Karpas-422 (cell line): ENCODE results near the gene SYNDIG1L. TPM values are rescaled to one million over a fixed set of nuclear protein-coding genes. Genes with fewer than 3 reads are reported as not detected.

Experiments used
- DNase-seq: peaks from one replicate; pipeline ENCODE4 v3.0.0-alpha.2; 2015
- H2AFZ ChIP-seq: fragments of 200-600 bp; sonication (generic); 2 replicates; pipeline ENCODE4 v1.6.1; 2014; ENCODE audit warnings: antibody characterized with exemption, low read length, mixed read lengths
- H3K27ac ChIP-seq: fragments of 200-600 bp; sonication (generic); 2 replicates; pipeline ENCODE4 v1.5.1; 2014; ENCODE audit warnings: mild to moderate bottlenecking, low read length, moderate library complexity
- H3K27me3 ChIP-seq: fragments of 200-600 bp; sonication (generic); 2 replicates; pipeline ENCODE4 v1.6.1; 2014; ENCODE audit warnings: low read length, mixed read lengths
- H3K36me3 ChIP-seq: fragments of 200-600 bp; sonication (generic); 2 replicates; pipeline ENCODE4 v1.6.1; 2014; ENCODE audit warnings: low read length, mixed read lengths; ENCODE audit not compliant: insufficient read depth
- H3K4me1 ChIP-seq: fragments of 200-600 bp; sonication (generic); 2 replicates; pipeline ENCODE4 v1.6.1; 2014; ENCODE audit warnings: mild to moderate bottlenecking, low read length, mixed read lengths
- H3K4me2 ChIP-seq: fragments of 200-600 bp; sonication (generic); 2 replicates; pipeline ENCODE4 v1.6.1; 2014; ENCODE audit warnings: low read length, low read depth, mild to moderate bottlenecking; ENCODE audit not compliant: poor library complexity, severe bottlenecking
- H3K4me3 ChIP-seq: fragments of 200-600 bp; sonication (generic); 2 replicates; pipeline ENCODE4 v1.5.1; 2014; ENCODE audit warnings: mild to moderate bottlenecking, antibody characterized with exemption, low read length, mixed read lengths
- H3K79me2 ChIP-seq: fragments of 200-600 bp; sonication (generic); 2 replicates; pipeline ENCODE4 v1.6.1; 2014; ENCODE audit warnings: mild to moderate bottlenecking, low read length, mixed read lengths
- H3K9ac ChIP-seq: fragments of 200-600 bp; sonication (generic); 2 replicates; pipeline ENCODE4 v1.6.0; 2014; ENCODE audit warnings: low read length
- H3K9me2 ChIP-seq: fragments of 200-600 bp; sonication (generic), shearing (Covaris generic); replicated peaks from 2 replicates; pipeline ENCODE4 v1.6.0; 2014; ENCODE audit warnings: mild to moderate bottlenecking, low read length, moderate library complexity; ENCODE audit not compliant: insufficient read depth
- H3K9me3 ChIP-seq: fragments of 300-700, 200-600 bp; sonication (generic); 2 replicates; pipeline ENCODE4 v1.6.1; 2014; ENCODE audit warnings: low read length, mixed read lengths
- H4K20me1 ChIP-seq: fragments of 200-600 bp; sonication (generic); 2 replicates; pipeline ENCODE4 v1.6.1; 2014; ENCODE audit warnings: mild to moderate bottlenecking, antibody characterized with exemption, low read length, low read depth; ENCODE audit not compliant: insufficient read depth
- total RNA-seq: library from RNA; depleted of rRNA; stranded (reverse); fragments of >200 nt; shearing (Covaris generic); gene quantifications from 2 replicates; pipeline ENCODE4 v1.2.3, GENCODE V29; 2014; ENCODE audit warnings: low replicate concordance

The SYNDIG1L gene
- total RNA-seq, 1 experiment from 2014 or later: not detected

GRCh38 chr14:74415115-74415437, 10.9 kb downstream of the SYNDIG1L start:
- Histone ChIP-seq H3K9me2 (no peaks in the 10 kb centered on the region), H4K20me1 (no peaks in the 10 kb centered on the region), H3K79me2 (no peaks in the 10 kb centered on the region), H3K4me1 (peaks cover 11% of the 10 kb centered on the region; the same call in 1 of the 2 replicates), H3K27me3 (no peaks in the 10 kb centered on the region), H3K9me3 (no peaks in the 10 kb centered on the region), H3K9ac (no peak overlapping the region), H3K27ac (no peak overlapping the region), H3K4me3 (no peak overlapping the region), H3K36me3 (no peaks in the 10 kb centered on the region), H3K4me2 (no peak overlapping the region), H2AFZ (no peak overlapping the region)
- DNase-seq: no peak

- Histone ChIP-seq H4K20me1 (no peaks in the 10 kb centered on the region), H3K9me3 (no peaks in the 10 kb centered on the region), H2AFZ (no peak overlapping the region), H3K79me2 (no peaks in the 10 kb centered on the region), H3K27me3 (no peaks in the 10 kb centered on the region), H3K4me2 (no peak overlapping the region), H3K27ac (no peak overlapping the region), H3K4me1 (peaks cover 11% of the 10 kb centered on the region; the same call in 1 of the 2 replicates), H3K9ac (no peak overlapping the region), H3K9me2 (no peaks in the 10 kb centered on the region), H3K4me3 (no peak overlapping the region), H3K36me3 (no peaks in the 10 kb centered on the region)
- DNase-seq: no peak
These were observed 11.5 kb downstream of the SYNDIG1L start for GRCh38 chr14:74414403-74415114.

- H3K27me3 ChIP-seq: no peaks in the 10 kb centered on the region
- no peaks in the 10 kb centered on the region for H3K9me2 ChIP-seq
- H3K79me2 ChIP-seq: no peaks in the 10 kb centered on the region
- H3K4me2 ChIP-seq: no peak overlapping the region
- DNase-seq: no peak
- no peaks in the 10 kb centered on the region for H3K9me3 ChIP-seq
- H4K20me1 ChIP-seq: no peaks in the 10 kb centered on the region
- no peak overlapping the region for H3K9ac ChIP-seq
- no peaks in the 10 kb centered on the region for H3K36me3 ChIP-seq
- no peak overlapping the region for H3K4me3 ChIP-seq
- H2AFZ ChIP-seq: no peak overlapping the region
- peaks cover 11% of the 10 kb centered on the region; the same call in 1 of the 2 replicates for H3K4me1 ChIP-seq
- H3K27ac ChIP-seq: no peak overlapping the region
These were observed 12.4 kb downstream of the SYNDIG1L start for GRCh38 chr14:74413627-74414026.

DNA sequence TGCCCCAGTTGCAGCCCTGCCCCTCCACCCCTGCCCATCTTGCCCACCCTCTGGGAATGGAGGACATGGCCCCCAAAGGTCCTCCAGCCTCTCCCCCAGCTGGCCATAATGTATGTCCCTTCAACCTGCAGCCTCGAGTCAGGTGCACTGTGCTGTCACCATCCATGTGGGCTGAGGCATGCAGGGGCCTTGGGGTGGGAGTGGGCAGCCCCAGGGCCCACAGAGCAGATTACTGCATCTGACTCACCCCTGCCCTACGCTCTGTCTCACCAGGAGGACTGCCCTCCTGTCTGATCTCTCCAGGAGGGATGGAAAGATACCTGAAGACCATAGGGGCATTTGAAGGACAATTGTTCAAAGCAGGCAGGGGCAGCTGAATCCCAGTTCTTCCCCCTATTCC, 13.3 kb downstream of the SYNDIG1L start:
- H3K4me1 ChIP-seq: peaks cover 8% of the 10 kb centered on the region
- no peak overlapping the region for H3K4me2 ChIP-seq
- no peak overlapping the region for H3K9ac ChIP-seq
- H3K9me3 ChIP-seq: no peaks in the 10 kb centered on the region
- H3K27ac ChIP-seq: no peak overlapping the region
- no peaks in the 10 kb centered on the region for H3K27me3 ChIP-seq
- no peak overlapping the region for H2AFZ ChIP-seq
- no peak for DNase-seq
- no peaks in the 10 kb centered on the region for H3K36me3 ChIP-seq
- H4K20me1 ChIP-seq: no peaks in the 10 kb centered on the region
- no peak overlapping the region for H3K4me3 ChIP-seq
- no peaks in the 10 kb centered on the region for H3K79me2 ChIP-seq
- no peaks in the 10 kb centered on the region for H3K9me2 ChIP-seq

- no peaks in the 10 kb centered on the region for H3K9me2 ChIP-seq
- no peaks in the 10 kb centered on the region for H4K20me1 ChIP-seq
- H3K4me2 ChIP-seq: no peak overlapping the region
- H3K36me3 ChIP-seq: no peaks in the 10 kb centered on the region
- H3K27ac ChIP-seq: no peak overlapping the region
- H3K4me3 ChIP-seq: no peak overlapping the region
- H3K79me2 ChIP-seq: no peaks in the 10 kb centered on the region
- H3K27me3 ChIP-seq: no peaks in the 10 kb centered on the region
- H2AFZ ChIP-seq: no peak overlapping the region
- H3K9ac ChIP-seq: no peak overlapping the region
- H3K4me1 ChIP-seq: peaks cover 8% of the 10 kb centered on the region
- H3K9me3 ChIP-seq: no peaks in the 10 kb centered on the region
- no peak for DNase-seq
These were observed 14.3 kb downstream of the SYNDIG1L start for GRCh38 chr14:74411671-74412070.

GRCh38 chr14:74409441-74409840, 16.6 kb downstream of the SYNDIG1L start:
- no peak overlapping the region for H3K9ac ChIP-seq
- no peak overlapping the region for H3K4me3 ChIP-seq
- no peaks in the 10 kb centered on the region for H3K9me3 ChIP-seq
- no peak overlapping the region for H2AFZ ChIP-seq
- H4K20me1 ChIP-seq: no peaks in the 10 kb centered on the region
- DNase-seq: no peak
- H3K4me1 ChIP-seq: peaks cover 8% of the 10 kb centered on the region
- H3K9me2 ChIP-seq: no peaks in the 10 kb centered on the region
- no peaks in the 10 kb centered on the region for H3K79me2 ChIP-seq
- no peaks in the 10 kb centered on the region for H3K27me3 ChIP-seq
- H3K36me3 ChIP-seq: no peaks in the 10 kb centered on the region
- H3K27ac ChIP-seq: no peak overlapping the region
- no peak overlapping the region for H3K4me2 ChIP-seq

DNA sequence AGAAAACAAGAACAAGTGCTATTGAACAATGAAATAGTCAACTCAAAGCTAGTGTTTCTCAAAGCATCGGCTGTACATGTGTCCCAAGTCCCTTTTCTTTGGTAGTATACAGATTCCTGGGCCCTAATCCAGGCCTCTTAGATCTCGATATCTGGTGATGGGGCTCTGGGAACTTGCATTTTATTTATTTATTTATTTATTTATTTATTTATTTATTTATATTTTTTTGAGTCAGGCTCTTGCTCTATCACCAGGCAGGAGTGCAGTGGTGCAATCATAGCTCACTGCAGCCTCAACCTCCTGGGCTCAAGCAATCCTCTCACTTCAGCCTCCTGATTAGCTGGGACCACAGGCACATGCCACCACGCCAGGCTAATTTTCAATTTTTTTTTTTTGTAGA, 17.1 kb downstream of the SYNDIG1L start:
- Histone ChIP-seq H3K4me1 (peaks cover 8% of the 10 kb centered on the region), H3K27ac (no peak overlapping the region), H3K9me3 (no peaks in the 10 kb centered on the region), H3K36me3 (no peaks in the 10 kb centered on the region), H2AFZ (no peak overlapping the region), H3K79me2 (no peaks in the 10 kb centered on the region), H3K4me3 (no peak overlapping the region), H3K4me2 (no peak overlapping the region), H3K27me3 (no peaks in the 10 kb centered on the region), H3K9ac (no peak overlapping the region), H4K20me1 (no peaks in the 10 kb centered on the region), H3K9me2 (no peaks in the 10 kb centered on the region)
- DNase-seq: no peak

DNA sequence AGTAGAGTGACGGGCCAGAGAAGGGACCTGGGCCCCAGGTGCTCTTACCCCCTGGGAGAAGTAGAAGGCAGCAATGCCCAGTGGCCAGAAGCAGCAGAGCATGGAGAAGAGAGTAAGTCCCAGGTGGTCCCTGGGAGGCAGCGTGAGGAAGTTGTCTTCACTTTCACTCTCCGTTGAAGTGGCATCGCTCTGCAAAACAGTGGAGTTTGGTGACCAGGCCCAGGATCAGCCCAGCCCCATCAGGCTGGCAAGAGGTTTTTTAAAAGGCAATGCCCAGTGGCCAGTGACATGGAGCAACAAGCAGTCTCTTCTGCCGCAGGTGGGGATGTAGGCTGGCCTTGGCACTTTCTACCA, 18.2 kb downstream of the SYNDIG1L start:
- Histone ChIP-seq H2AFZ (no peak overlapping the region), H3K9me2 (no peaks in the 10 kb centered on the region), H3K27me3 (no peaks in the 10 kb centered on the region), H3K4me1 (peaks cover 14% of the 10 kb centered on the region), H3K79me2 (no peaks in the 10 kb centered on the region), H3K4me3 (no peak overlapping the region), H3K36me3 (no peaks in the 10 kb centered on the region), H3K9ac (no peak overlapping the region), H3K4me2 (peak overlapping the region; percentile 7), H3K9me3 (no peaks in the 10 kb centered on the region), H4K20me1 (no peaks in the 10 kb centered on the region), H3K27ac (no peak overlapping the region)
- no peak for DNase-seq
